ACC112 (cell line): Measurements from ENCODE around the gene RFX3.

Experiments
- H2AFZ ChIP-seq: fragments of 200-600 bp; sonication (generic); one replicate; pipeline ENCODE4 v1.6.0; 2017; ENCODE audit warnings: antibody characterized with exemption, low read length; ENCODE audit not compliant: unreplicated experiment
- H3K27ac ChIP-seq: fragments of 200-600 bp; sonication (generic); 2 replicates; pipeline ENCODE4 v1.5.1; 2014; ENCODE audit warnings: low read depth, mild to moderate bottlenecking, antibody characterized with exemption, low read length, moderate library complexity
- H3K27me3 ChIP-seq: fragments of 200-600 bp; sonication (generic); 2 replicates; pipeline ENCODE4 v1.6.1; 2014; ENCODE audit warnings: mild to moderate bottlenecking, antibody characterized with exemption, low read length, moderate library complexity, mixed read lengths; ENCODE audit not compliant: insufficient read depth
- H3K36me3 ChIP-seq: fragments of 200-600 bp; sonication (generic); 2 replicates; pipeline ENCODE4 v1.6.1; 2016; ENCODE audit warnings: mild to moderate bottlenecking, antibody characterized with exemption, low read length, moderate library complexity, mixed read lengths; ENCODE audit not compliant: insufficient read depth
- H3K4me1 ChIP-seq: fragments of 200-600 bp; sonication (generic); one replicate; pipeline ENCODE4 v1.6.1; 2016; ENCODE audit warnings: low read length, mixed read lengths; ENCODE audit not compliant: insufficient read depth, unreplicated experiment, control insufficient read depth
- H3K4me3 ChIP-seq: fragments of 200-600 bp; sonication (generic); 2 replicates; pipeline ENCODE4 v1.5.1; 2014; ENCODE audit warnings: mild to moderate bottlenecking, low read depth, low read length
- H3K79me2 ChIP-seq: fragments of 200-600 bp; sonication (generic); one replicate; pipeline ENCODE4 v1.6.0; 2016; ENCODE audit warnings: low read length; ENCODE audit not compliant: control insufficient read depth, unreplicated experiment, insufficient read depth

The RFX3 gene

DNA sequence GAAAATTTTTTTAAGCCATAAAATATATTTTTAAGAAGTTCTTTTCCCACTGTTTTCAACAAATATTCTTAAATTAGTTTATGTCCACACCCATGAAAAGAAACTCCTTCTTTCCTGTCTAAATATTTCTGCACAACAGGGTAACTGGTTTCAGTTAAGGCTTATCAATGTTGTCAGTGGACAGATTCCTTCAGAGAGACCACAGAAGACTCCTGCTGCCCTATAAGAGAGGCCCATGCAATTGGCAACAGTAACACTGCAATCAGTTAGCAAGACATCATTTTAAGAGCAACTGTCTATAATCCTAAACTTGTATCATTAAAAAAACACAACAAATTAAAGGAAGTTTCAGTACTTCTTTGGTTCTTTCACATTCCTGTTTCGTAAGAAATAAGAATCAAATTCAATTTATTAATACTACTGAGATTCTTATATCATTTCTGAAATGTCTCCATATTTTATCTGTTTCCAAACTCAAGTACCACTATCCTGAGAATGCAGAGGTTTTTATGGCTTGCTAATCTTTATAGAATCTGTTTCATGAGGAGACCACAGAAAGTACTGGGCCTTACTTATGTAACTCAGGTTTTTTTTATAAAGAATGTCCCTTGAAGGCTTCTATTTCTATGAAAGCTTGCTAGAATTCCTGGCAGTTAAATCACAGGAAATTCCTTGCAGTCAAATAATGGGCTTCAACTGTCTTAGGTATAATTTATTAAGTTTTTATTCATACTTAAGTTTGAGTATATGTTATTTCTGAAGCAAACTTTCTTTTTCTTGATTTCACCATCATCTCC, 240.2 kb downstream of the RFX3 start:
- H3K27ac ChIP-seq, result no peak overlapping the region
- no peaks in the 10 kb centered on the region; the same call in 1 of the 2 replicates for H3K36me3 ChIP-seq
- H3K79me2 ChIP-seq, result no peaks in the 10 kb centered on the region
- H3K27me3 ChIP-seq, result no peaks in the 10 kb centered on the region
- no peak overlapping the region for H3K4me3 ChIP-seq
- H2AFZ ChIP-seq, result no peak overlapping the region
- H3K4me1 ChIP-seq, result no peaks in the 10 kb centered on the region

DNA sequence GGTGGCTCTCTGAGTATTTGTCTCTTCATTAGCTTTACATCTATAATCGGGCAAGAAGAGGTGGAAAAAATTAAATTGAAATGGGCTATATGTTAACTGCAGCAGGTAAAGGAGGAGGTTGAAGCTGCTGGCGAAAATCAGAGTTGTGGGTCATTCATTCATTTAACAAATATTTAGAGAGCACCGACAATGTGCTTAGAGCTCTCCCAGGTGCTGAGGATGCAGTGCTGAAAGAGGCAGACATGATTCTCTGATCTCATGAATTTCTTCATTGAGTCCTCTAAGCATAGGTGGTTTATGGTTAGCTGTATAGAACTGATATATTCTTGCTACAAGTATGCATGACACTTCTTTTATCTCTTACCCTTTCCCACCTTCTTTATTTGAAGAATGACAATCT, 243.4 kb downstream of the RFX3 start:
- Histone ChIP-seq H3K27ac (no peak overlapping the region), H3K36me3 (no peaks in the 10 kb centered on the region; the same call in 1 of the 2 replicates), H2AFZ (no peak overlapping the region), H3K27me3 (no peaks in the 10 kb centered on the region), H3K79me2 (no peaks in the 10 kb centered on the region), H3K4me3 (no peak overlapping the region), H3K4me1 (no peaks in the 10 kb centered on the region)

DNA sequence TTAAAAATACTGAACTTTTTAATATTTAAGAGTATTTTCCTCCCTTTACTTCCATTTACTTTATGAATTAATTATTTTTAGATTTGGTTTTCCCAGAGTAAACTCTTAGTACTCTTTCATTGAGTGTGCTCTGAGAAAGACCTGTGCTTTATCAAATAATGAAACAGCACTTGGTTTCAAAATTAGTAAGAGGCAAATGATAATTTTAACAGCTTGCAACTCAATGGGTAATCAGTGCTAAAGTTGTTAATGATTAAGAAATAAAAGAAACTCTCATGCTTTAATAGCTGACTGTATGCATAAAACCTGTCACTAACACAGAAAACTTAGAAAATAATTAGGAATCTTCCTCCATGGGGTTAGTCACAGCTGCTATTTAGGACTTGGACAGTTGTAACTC, 244.4 kb downstream of the RFX3 start:
- Histone ChIP-seq H3K4me1 (no peaks in the 10 kb centered on the region), H3K79me2 (no peaks in the 10 kb centered on the region), H2AFZ (no peak overlapping the region), H3K27me3 (no peaks in the 10 kb centered on the region), H3K27ac (no peak overlapping the region), H3K36me3 (no peaks in the 10 kb centered on the region), H3K4me3 (no peak overlapping the region)

DNA sequence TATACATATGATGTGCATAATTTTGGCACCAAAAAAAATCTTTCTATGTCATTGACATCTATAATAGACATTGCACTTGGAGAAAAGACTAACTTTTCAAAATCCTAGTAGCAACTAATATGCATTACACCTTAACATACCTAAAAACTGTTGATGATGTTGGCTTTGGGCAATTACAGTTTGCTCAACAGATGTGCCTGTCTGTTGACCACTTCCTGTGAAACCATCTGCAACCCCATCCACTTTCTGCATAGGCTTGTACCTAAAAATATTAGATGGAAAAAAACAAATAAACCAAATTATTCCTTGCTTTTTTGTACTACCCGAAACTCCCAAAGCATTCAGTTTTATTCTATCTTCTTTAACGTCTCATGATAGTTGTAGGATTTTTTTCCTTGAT, 248.6 kb downstream of the RFX3 start:
- no peak overlapping the region for H2AFZ ChIP-seq
- H3K27me3 ChIP-seq, result no peaks in the 10 kb centered on the region
- no peaks in the 10 kb centered on the region for H3K4me1 ChIP-seq
- no peak overlapping the region for H3K27ac ChIP-seq
- no peaks in the 10 kb centered on the region for H3K79me2 ChIP-seq
- H3K36me3 ChIP-seq, result no peaks in the 10 kb centered on the region
- no peak overlapping the region for H3K4me3 ChIP-seq

DNA sequence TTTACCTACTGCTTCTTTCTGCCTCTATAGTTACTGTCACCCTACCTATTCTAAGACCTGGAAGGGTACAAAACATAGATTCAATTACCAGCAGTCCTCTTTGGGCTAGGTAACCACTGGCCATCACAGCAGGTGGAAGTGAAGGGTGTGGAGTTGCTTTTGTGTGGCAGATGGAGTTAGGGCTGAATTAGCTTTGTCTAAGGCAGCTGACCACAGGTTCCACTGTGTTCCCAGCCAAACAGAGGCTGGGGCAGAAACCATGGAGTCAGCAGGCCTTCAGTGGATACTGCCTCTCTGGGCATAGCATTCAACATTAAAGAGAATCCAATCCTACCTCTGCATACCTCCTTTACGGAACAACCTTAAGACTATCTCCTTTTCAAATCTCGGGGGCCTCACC, 254.2 kb downstream of the RFX3 start:
- Histone ChIP-seq H3K36me3 (no peaks in the 10 kb centered on the region), H2AFZ (no peak overlapping the region), H3K79me2 (no peaks in the 10 kb centered on the region), H3K4me1 (no peaks in the 10 kb centered on the region), H3K4me3 (no peak overlapping the region), H3K27ac (no peak overlapping the region), H3K27me3 (no peaks in the 10 kb centered on the region)

DNA sequence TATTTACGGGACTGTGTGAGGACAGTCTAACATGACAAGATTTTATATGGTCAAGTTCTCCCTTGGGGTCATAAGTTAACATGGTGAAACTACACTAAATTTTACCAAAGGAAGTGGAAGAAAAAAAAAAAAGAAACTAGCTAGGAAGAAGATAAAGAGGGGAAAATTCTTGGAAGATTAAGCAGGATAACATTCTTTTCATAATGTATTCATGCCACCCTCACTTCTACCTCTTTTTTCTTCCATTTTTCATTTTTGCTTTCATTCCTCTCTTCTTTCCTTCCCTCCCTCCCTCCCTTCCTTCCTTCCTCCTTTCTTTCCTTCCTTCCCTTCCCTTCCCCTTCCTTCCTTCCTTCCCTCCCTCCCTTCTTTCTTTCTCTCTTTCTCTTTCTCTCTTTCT, 254.6 kb downstream of the RFX3 start:
- H3K4me1 ChIP-seq, result no peaks in the 10 kb centered on the region
- H3K36me3 ChIP-seq, result no peaks in the 10 kb centered on the region

DNA sequence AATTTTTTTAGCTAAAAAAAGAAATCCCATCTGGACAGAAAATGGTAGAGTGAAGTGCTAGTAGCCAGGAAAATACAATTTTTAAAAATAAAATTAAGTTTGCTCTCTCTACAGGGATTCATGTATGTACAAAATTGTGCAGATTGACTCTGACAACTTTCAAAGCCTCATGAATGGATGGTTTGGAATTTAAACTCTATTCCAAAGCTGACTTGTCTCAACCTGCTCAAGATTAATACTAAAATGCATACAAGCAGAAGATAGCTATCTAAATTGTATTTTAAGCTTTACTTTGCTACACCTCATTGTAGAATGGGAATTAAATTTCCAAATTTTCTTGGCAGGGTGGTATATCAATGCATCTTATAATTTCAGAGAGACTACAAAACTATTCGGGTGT, 257.6 kb downstream of the RFX3 start:
- H3K27ac ChIP-seq, result no peak overlapping the region
- H3K79me2 ChIP-seq, result no peaks in the 10 kb centered on the region

More for the DNA sequence above, 254.6 kb downstream of the RFX3 start:
- no peak overlapping the region for H2AFZ ChIP-seq
- H3K79me2 ChIP-seq, result no peaks in the 10 kb centered on the region
- H3K27me3 ChIP-seq, result no peaks in the 10 kb centered on the region
- H3K27ac ChIP-seq, result no peak overlapping the region
- no peak overlapping the region for H3K4me3 ChIP-seq

DNA sequence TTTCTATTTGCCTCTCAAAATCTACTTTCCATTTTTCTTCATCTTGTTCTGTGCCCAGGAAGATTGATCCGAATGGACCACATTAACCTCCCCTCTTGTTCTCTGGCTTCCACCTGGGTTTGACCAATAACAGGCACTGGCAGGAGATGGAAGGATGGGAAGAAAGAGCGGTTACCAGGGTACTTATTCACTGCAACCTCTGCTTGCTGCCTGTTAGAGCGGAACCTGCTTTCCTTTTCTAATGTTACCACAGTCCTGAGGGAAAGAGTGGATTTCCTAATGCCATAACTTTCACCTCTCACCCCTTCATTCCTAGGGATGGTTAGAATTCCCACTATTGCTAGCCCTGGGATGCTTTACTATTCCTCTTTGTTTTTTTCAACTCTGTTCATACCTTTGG, 262.1 kb downstream of the RFX3 start:
- H3K79me2 ChIP-seq, result no peaks in the 10 kb centered on the region
- H3K4me3 ChIP-seq, result no peak overlapping the region
- H2AFZ ChIP-seq, result no peak overlapping the region
- peaks cover 4% of the 10 kb centered on the region for H3K4me1 ChIP-seq
- H3K36me3 ChIP-seq, result no peaks in the 10 kb centered on the region
- no peaks in the 10 kb centered on the region for H3K27me3 ChIP-seq
- no peak overlapping the region for H3K27ac ChIP-seq

More for the DNA sequence above, 257.6 kb downstream of the RFX3 start:
- H3K4me3 ChIP-seq, result no peak overlapping the region
- H2AFZ ChIP-seq, result no peak overlapping the region
- no peaks in the 10 kb centered on the region for H3K27me3 ChIP-seq
- no peaks in the 10 kb centered on the region for H3K4me1 ChIP-seq
- no peaks in the 10 kb centered on the region for H3K36me3 ChIP-seq

DNA sequence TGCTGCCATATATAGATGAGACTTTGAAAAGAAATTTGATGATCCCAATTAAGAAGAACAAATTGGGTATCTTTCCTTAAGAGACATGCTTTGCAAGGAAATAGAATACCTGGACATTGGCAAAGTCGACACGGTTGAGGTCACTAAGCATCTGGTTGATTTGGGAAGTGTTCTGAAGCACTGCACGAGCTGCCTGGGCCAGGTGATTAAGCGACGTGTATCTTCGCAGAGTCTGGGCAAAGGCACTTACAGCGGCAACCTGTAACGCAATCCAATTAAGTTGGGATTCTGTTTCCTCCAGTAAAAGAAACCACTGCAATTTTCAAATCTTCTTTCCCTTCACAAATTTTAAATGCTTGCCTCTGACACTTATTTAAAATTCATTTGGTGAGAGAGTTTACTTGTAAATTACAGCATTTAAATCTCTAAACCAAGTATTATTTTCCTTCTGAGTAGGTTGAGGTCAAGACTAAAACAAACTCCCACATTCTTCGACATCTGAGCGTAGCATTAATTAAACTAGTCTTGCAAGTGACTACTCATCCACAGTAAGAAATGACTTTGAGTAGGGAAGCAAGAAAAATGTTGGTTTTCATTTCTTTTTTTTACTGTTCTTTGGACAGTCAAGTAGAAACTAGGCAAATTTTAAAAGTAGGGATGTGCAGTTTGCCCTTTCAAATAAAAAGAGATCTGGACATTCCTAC, 262.8 kb downstream of the RFX3 start:
- Histone ChIP-seq H3K27ac (no peak overlapping the region), H3K79me2 (no peaks in the 10 kb centered on the region), H3K27me3 (no peaks in the 10 kb centered on the region), H3K36me3 (no peaks in the 10 kb centered on the region), H3K4me1 (peaks cover 4% of the 10 kb centered on the region), H2AFZ (no peak overlapping the region), H3K4me3 (no peak overlapping the region)

DNA sequence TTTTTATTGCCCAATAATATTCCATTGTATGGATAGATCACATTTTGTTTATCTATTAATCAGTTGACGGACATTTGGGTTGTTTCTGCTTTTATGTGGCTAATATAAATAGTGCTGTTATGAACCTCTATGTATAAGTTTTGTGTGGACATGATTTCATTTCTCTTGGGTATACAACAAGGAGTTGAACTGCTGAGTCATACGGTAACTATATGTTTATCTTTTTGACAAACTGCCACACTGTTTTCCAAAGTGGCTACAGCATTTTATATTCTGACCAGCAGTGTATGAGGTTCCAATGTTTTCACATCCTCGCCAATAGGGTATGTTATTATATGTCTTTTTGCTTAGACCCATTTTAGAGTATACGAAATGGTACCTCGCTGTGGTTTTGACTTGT, 264.3 kb downstream of the RFX3 start:
- Histone ChIP-seq H2AFZ (no peak overlapping the region), H3K36me3 (no peaks in the 10 kb centered on the region), H3K79me2 (no peaks in the 10 kb centered on the region)

More for the DNA sequence above, 264.3 kb downstream of the RFX3 start:
- Histone ChIP-seq H3K27me3 (no peaks in the 10 kb centered on the region), H3K4me1 (peaks cover 4% of the 10 kb centered on the region), H3K27ac (no peak overlapping the region), H3K4me3 (no peak overlapping the region)
